A673 (cell line): Measurements from ENCODE around the gene AQP11. TPM values are rescaled to one million over a fixed set of nuclear protein-coding genes. Genes with fewer than 3 reads are reported as not detected.

Source experiments
- Bru-seq: library from RNA; stranded (reverse); fragments of 400-500 nt; gene quantifications from one replicate; lab custom pipeline; 2021; lab: Mats Ljungman, UMichigan
- BruChase-seq, 2 experiments: library from RNA; stranded (reverse); fragments of 400-500 nt; gene quantifications; one replicate each; lab custom pipeline; 2021; lab: Mats Ljungman, UMichigan
- BruUV-seq: library from RNA; stranded (reverse); fragments of 400-500 nt; replicated peaks from 2 replicates; lab custom pipeline; 2021; lab: Mats Ljungman, UMichigan
- CTCF ChIA-PET: fragments of 300-600 bp; sonication (Branson Sonifier 250); formaldehyde crosslinking; loops from one replicate; lab custom pipeline; 2022; ENCODE audit warnings: antibody characterized with exemption; lab: Charles Lee
- POLR2A ChIA-PET: fragments of 300-600 bp; sonication (Branson Sonifier 250); formaldehyde crosslinking; loops from one replicate; lab custom pipeline; 2022; ENCODE audit warnings: antibody characterized with exemption; ENCODE audit not compliant: low non-redundant PET; lab: Charles Lee
- DNase-seq: peaks from one replicate; pipeline ENCODE4 v3.0.0-alpha.2; 2015; ENCODE audit warnings: low spot score
- H3K27ac ChIP-seq: fragments of 200-600 bp; sonication (generic); 2 replicates; pipeline ENCODE4 v1.5.1; 2016; ENCODE audit warnings: mixed run types, low read depth, mild to moderate bottlenecking, mixed read lengths, antibody characterized with exemption, low read length; ENCODE audit not compliant: poor library complexity, severe bottlenecking
- H3K27me3 ChIP-seq: fragments of 200-600 bp; sonication (generic); replicated peaks from 2 replicates; pipeline ENCODE4 v1.6.1; 2017; ENCODE audit warnings: mixed run types, low read depth, mild to moderate bottlenecking, mixed read lengths, antibody characterized with exemption, low read length; ENCODE audit not compliant: insufficient read depth, poor library complexity
- H3K36me3 ChIP-seq: fragments of 200-600 bp; sonication (generic); 2 replicates; pipeline ENCODE4 v1.6.1; 2016; ENCODE audit warnings: mixed run types, mild to moderate bottlenecking, mixed read lengths, antibody characterized with exemption, low read length; ENCODE audit not compliant: insufficient read depth, poor library complexity, severe bottlenecking
- H3K4me1 ChIP-seq: fragments of 200-600 bp; sonication (generic); 2 replicates; pipeline ENCODE4 v1.6.1; 2017; ENCODE audit warnings: mixed run types, mild to moderate bottlenecking, mixed read lengths, antibody characterized with exemption, low read length; ENCODE audit not compliant: insufficient read depth, poor library complexity, severe bottlenecking
- H3K4me3 ChIP-seq: fragments of 200-600 bp; sonication (generic); 2 replicates; pipeline ENCODE4 v1.5.1; 2016; ENCODE audit warnings: low read depth, mixed run types, mild to moderate bottlenecking, mixed read lengths, low read length; ENCODE audit not compliant: poor library complexity, severe bottlenecking
- H3K9me3 ChIP-seq: fragments of 200-600 bp; sonication (generic); 2 replicates; pipeline ENCODE4 v1.6.1; 2016; ENCODE audit warnings: mixed run types, low read depth, mild to moderate bottlenecking, mixed read lengths, antibody characterized with exemption, low read length; ENCODE audit not compliant: poor library complexity, severe bottlenecking
- CTCF ChIP-seq: fragments of 300-800, 200-600 bp; sonication (generic); conservative IDR thresholded peaks from 2 replicates; pipeline ENCODE4 v1.5.1; 2017; ENCODE audit warnings: low read depth, mild to moderate bottlenecking, antibody characterized with exemption, low read length, moderate library complexity, mixed read lengths
- EZH2 ChIP-seq: fragments of 200-600 bp; sonication (generic); IDR thresholded peaks from 2 replicates; pipeline ENCODE4 v1.6.1; 2017; ENCODE audit warnings: borderline replicate concordance, low read depth, mild to moderate bottlenecking, mixed read lengths, antibody characterized with exemption, low read length; ENCODE audit not compliant: poor library complexity, severe bottlenecking
- intact Hi-C: fragments of 100-400 bp; cut with micrococcal nuclease; formaldehyde crosslinking; loops from one replicate; pipeline ENCODE4 v1.10.0; 2022; ENCODE audit not compliant: unreplicated experiment
- long read RNA-seq: library from polyadenylated mRNA; stranded (forward); transcript quantifications from one replicate; pipeline ENCODE4 v2.0.0, GENCODE V29; 2022
- total RNA-seq: library from RNA; stranded (reverse); gene quantifications from 2 replicates; pipeline ENCODE4 v1.2.3, GENCODE V29; 2021

AQP11 gene
- total RNA-seq (0.39 and 1.0 TPM in 2 replicates), Bru-seq, nascent RNA (percentile 35 among the genes with signal in this experiment), BruChase-seq, experiment 1, labeled RNA remaining after a 2-hour chase (percentile 29 among the genes with signal in this experiment), BruChase-seq, experiment 2, labeled RNA remaining after a 6-hour chase (percentile 30 among the genes with signal in this experiment)
- long read RNA-seq, partial matches to known transcripts, result 0 of 5 reads
- long read RNA-seq, other reads (novel, unspliced or antisense), result 3 of 5 reads

GRCh38 chr11:77589521-77590193 lies at the start of gene AQP11:
Gene AQP11 (plus strand): TSS chr11:77589953. CDS start chr11:77589993, 40 bp downstream.
- POLR2A ChIA-PET, result no interaction called here
- Histone ChIP-seq H3K9me3 (no peaks in the 10 kb centered on the region), H3K36me3 (no peaks in the 10 kb centered on the region), H3K4me1 (peaks cover 15% of the 10 kb centered on the region), H3K27ac (peak within 1 kb of the TSS; percentile 67), H3K4me3 (peak within 1 kb of the TSS; percentile 70), H3K27me3 (no peaks in the 10 kb centered on the region)
- intact Hi-C loops, result no loop called here
- CTCF ChIA-PET, result no interaction called here
- peak; percentile 88 for DNase-seq
- no TSS peak for BruUV-seq
- TF ChIP-seq CTCF, result no peak
- no peak for TF ChIP-seq EZH2

- no peak for TF ChIP-seq CTCF
- no peak for TF ChIP-seq EZH2
- Histone ChIP-seq H3K27ac (no peak overlapping the region), H3K4me1 (no peaks in the 10 kb centered on the region), H3K27me3 (no peaks in the 10 kb centered on the region), H3K36me3 (no peaks in the 10 kb centered on the region), H3K4me3 (no peak overlapping the region), H3K9me3 (no peaks in the 10 kb centered on the region)
- CTCF ChIA-PET, result no interaction called here
- POLR2A ChIA-PET, result no interaction called here
- BruUV-seq, result no TSS peak
- intact Hi-C loops, result no loop called here
- DNase-seq, result no peak
Measured at GRCh38 chr11:77542296-77542695, 47.5 kb upstream of the AQP11 start.

GRCh38 chr11:77547047-77547836 lies 42.5 kb upstream of the AQP11 start:
- BruUV-seq, result no TSS peak
- Histone ChIP-seq H3K4me3 (no peak overlapping the region), H3K27ac (no peak overlapping the region), H3K4me1 (no peaks in the 10 kb centered on the region), H3K36me3 (no peaks in the 10 kb centered on the region), H3K27me3 (no peaks in the 10 kb centered on the region), H3K9me3 (no peaks in the 10 kb centered on the region)
- no peak for DNase-seq
- ChIA-PET POLR2A (no interaction called here), CTCF (interaction anchor here (0.6 to 3.0 kb wide), 3 partner anchors 59 to 360 kb away, joined by 3 to 15 read pairs (median 3); no protein-coding TSS in a partner anchor)
- TF ChIP-seq EZH2, result no peak
- no peak for TF ChIP-seq CTCF
- intact Hi-C loops, result no loop called here
